Measurements from ENCODE around the gene MBP. TPM values are rescaled to one million over a fixed set of nuclear protein-coding genes. Genes with fewer than 3 reads are reported as not detected.
A peak's percentile ranks its signal among the peaks of the same experiment; 100 is the strongest.

Gene MBP
- total and polyA plus RNA-seq, 5 experiments from 2014 or later, result 89.2 to 148 (median 105) TPM

- Mint-ChIP-seq H3K4me1 (peaks cover 65 to 97% (median 95%) of the 10 kb centered on the region in 4 donors), H3K27ac (peak overlapping the region; percentile 66 to 99 (median 95)), H3K4me3 (no peak overlapping the region), H3K36me3 (peaks cover 7 to 31% (median 7%) of the 10 kb centered on the region in 3 donors), H3K27me3 (no peaks in the 10 kb centered on the region), H3K9me3 (peaks cover 0 to 17% (median 0%) of the 10 kb centered on the region in 9 donors)
- DNase-seq (no peak), ATAC-seq (no peak)
- POLR2A ChIA-PET, result interaction anchor here (0.6 to 3.0 kb wide), 2 partner anchors 11 to 22 kb away, joined by 3 to 28 read pairs; partner anchors contain the start of gene MBP
Measured at GRCh38 chr18:77109648-77110019, 22.9 kb downstream of the MBP start.

DNA sequence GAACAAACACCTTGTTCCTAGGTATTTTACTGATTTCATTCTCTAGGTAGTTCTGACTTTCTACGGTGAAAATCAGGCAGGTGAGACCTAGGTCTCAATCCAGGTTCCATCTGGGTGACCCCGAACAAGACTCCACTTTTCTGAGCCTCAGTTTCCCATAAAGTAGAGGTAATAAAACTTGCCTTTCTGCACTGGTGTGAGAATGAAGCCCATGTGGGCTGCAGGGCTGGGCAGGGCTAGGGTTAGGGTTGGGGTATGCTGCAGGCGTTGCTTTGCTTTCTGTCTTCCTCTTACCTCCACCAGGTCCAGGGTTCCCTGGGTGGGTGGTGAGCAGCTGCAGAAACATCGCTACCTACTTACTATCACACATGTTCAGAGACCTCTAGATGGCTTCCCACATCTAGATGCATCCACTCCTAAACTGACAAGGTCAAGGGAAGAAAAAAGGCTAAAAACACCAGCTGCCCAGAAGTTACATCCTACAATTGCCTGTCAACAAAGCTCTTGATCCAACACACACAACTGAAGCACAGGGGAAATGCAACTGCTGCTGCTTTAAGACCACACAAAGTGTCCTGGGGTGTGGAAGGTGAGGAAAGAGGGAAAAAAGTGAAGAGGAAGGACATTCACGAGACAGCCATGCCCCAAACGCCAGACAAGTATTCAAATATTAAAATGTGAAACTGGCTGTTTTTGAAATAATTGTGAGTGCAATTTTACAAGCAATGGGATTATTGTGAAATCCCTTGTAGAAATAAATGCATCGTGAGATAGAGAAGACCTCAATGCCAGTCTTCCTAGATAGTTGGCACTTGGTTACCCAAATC lies 23.5 kb downstream of the MBP start:
- POLR2A ChIA-PET, result interaction anchor here (0.6 to 3.0 kb wide), 5 partner anchors 11 to 56 kb away, joined by 3 to 28 read pairs (median 4); partner anchors contain the start of gene MBP
- DNase-seq, result no peak

DNA sequence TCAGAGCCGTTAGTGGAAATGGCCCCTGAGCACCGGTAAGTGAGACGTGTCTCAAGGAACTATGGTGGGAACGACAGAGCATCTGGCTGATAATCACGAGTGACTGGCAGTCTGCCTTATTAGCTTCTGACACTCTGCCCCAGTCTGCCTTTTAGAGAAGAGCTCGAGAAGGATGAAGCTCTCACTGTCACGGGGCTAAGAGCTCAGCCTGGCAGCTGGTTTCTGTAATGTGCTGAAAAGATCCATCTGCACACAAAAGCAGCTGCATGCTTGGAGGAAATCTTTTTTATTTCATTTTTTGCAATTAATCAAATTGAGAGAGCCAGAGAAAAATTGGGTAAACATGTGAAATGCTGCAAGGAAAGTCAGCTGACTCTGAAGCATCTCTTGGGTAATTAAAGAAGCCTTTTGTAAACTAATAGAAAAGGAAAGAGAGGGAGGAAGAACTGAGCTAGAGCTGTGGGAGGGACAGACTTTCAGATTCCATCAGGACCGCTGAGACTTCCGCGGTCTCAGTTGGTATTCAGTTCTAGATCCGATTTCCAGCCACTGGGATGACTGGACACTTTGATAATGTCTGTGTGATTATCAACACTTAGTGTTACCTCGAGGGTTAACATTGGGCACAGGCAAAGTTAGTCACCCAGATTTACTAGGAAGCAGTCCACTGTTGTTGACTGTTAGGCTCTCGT lies 24.4 kb downstream of the MBP start:
- Mint-ChIP-seq H3K27ac (peak overlapping the region; percentile 66 to 99 (median 96)), H3K4me3 (peak overlapping the region; percentile 26 to 75 (median 72)), H3K4me1 (peaks cover 62 to 97% (median 94%) of the 10 kb centered on the region in 4 donors), H3K27me3 (no peaks in the 10 kb centered on the region), H3K9me3 (peaks cover 0 to 17% (median 0%) of the 10 kb centered on the region in 9 donors), H3K36me3 (peaks cover 7 to 38% (median 18%) of the 10 kb centered on the region in 3 donors)
- no peak for ATAC-seq
- POLR2A ChIA-PET, result interaction anchor here (0.9 to 3.0 kb wide), 6 partner anchors 11 to 55 kb away, joined by 4 to 28 read pairs (median 6); partner anchors contain the start of gene MBP
- no peak for DNase-seq

More for the DNA sequence above, 23.5 kb downstream of the MBP start:
- Mint-ChIP-seq H3K9me3 (peaks cover 0 to 17% (median 0%) of the 10 kb centered on the region in 9 donors), H3K36me3 (peaks cover 7 to 35% (median 12%) of the 10 kb centered on the region in 3 donors), H3K27me3 (no peaks in the 10 kb centered on the region), H3K4me3 (peak overlapping the region in 7 of 10 donors; percentile 0 to 70 (median 9)), H3K4me1 (peaks cover 63 to 97% (median 95%) of the 10 kb centered on the region in 4 donors), H3K27ac (peak overlapping the region; percentile 66 to 99 (median 95))
- no peak for ATAC-seq

GRCh38 chr18:77107292-77107691 lies 25.3 kb downstream of the MBP start:
- POLR2A ChIA-PET, result interaction anchor here (1.9 to 3.0 kb wide), 4 partner anchors 10 to 53 kb away, joined by 4 to 28 read pairs (median 12); partner anchors contain the start of gene MBP
- peak overlapping the region; percentile 34 to 75 (median 68) for H3K4me3 Mint-ChIP-seq

GRCh38 chr18:77106331-77106730 lies 26.3 kb downstream of the MBP start:
- H3K9me3 Mint-ChIP-seq, result peaks cover 0 to 17% (median 0%) of the 10 kb centered on the region in 9 donors
- no peaks in the 10 kb centered on the region for H3K27me3 Mint-ChIP-seq
- peaks cover 59 to 98% (median 90%) of the 10 kb centered on the region in 4 donors for H3K4me1 Mint-ChIP-seq
- peak; percentile 72 to 80 for ATAC-seq
- peak overlapping the region; percentile 50 to 83 (median 70) for H3K4me3 Mint-ChIP-seq
- DNase-seq, result peak; percentile 59 to 92 (median 88)
- peak overlapping the region; percentile 66 to 99 (median 96) for H3K27ac Mint-ChIP-seq
- POLR2A ChIA-PET, result interaction anchor here (0.9 to 3.0 kb wide), 7 partner anchors 9 to 52 kb away, joined by 3 to 28 read pairs (median 8); partner anchors contain the start of gene MBP
- H3K36me3 Mint-ChIP-seq, result peaks cover 7 to 33% (median 19%) of the 10 kb centered on the region in 3 donors

More at GRCh38 chr18:77107292-77107691, 25.3 kb downstream of the MBP start:
- Mint-ChIP-seq H3K27me3 (no peaks in the 10 kb centered on the region), H3K36me3 (peaks cover 7 to 30% (median 19%) of the 10 kb centered on the region in 3 donors), H3K27ac (peak overlapping the region; percentile 66 to 99 (median 96)), H3K9me3 (peaks cover 0 to 17% (median 0%) of the 10 kb centered on the region in 9 donors), H3K4me1 (peaks cover 55 to 97% (median 90%) of the 10 kb centered on the region in 4 donors)
- no peak for DNase-seq
- no peak for ATAC-seq

DNA sequence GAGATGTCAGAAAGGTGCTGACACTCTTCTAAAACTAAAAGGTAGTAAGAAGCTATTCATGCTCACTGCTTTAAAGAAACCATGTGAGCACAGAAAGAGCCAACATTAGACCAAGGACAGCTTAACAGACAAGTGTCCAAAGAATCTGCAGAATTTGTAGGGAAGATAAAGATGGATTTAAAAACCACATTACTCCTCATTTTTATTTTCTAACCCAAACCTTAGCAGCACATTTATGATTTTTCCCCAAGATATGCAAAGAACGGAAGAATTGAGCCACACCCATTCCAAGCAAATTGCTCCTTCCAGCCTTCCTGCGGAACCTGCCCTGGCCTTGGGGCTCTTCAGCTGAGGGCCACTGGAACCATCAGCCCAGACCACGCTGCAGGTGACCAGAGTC lies 26.9 kb downstream of the MBP start:
- peaks cover 7 to 28% (median 19%) of the 10 kb centered on the region in 3 donors for H3K36me3 Mint-ChIP-seq

DNA sequence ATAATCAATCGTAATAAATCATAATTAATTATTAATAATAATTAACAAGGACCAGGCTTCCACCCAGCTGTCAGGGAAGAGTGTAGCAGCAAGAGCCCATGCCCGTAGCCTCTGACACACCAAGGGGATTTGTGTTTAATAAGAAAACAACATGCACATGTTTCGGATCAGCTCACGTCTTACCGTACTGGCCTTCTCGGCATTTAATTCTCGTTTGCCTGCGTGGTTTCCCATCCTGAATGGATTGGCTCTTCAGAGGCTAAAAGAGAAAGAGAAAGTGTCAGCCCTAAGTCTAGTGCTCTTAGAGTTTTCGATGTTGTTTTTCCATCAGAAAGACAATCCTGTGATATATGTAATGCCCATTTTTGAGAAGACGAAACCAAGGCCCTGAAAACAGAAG lies 27.6 kb downstream of the MBP start:
- Mint-ChIP-seq H3K9me3 (peaks cover 0 to 17% (median 0%) of the 10 kb centered on the region in 9 donors), H3K4me3 (peak overlapping the region; percentile 50 to 83 (median 70)), H3K27ac (peak overlapping the region; percentile 66 to 99 (median 96)), H3K36me3 (peaks cover 7 to 23% (median 19%) of the 10 kb centered on the region in 3 donors), H3K4me1 (peaks cover 53 to 99% (median 92%) of the 10 kb centered on the region in 4 donors), H3K27me3 (no peaks in the 10 kb centered on the region)
- DNase-seq, result no peak
- POLR2A ChIA-PET, result interaction anchor here (0.6 to 2.0 kb wide), 7 partner anchors 19 to 42 kb away, joined by 5 to 8 read pairs (median 6); partner anchors contain the start of gene MBP
- ATAC-seq, result no peak

More for the DNA sequence above, 26.9 kb downstream of the MBP start:
- POLR2A ChIA-PET, result interaction anchor here (0.9 to 2.0 kb wide), 6 partner anchors 10 to 43 kb away, joined by 3 to 8 read pairs (median 6); partner anchors contain the start of gene MBP
- H3K4me1 Mint-ChIP-seq, result peaks cover 55 to 98% (median 91%) of the 10 kb centered on the region in 4 donors
- peaks cover 0 to 17% (median 0%) of the 10 kb centered on the region in 9 donors for H3K9me3 Mint-ChIP-seq
- no peak for DNase-seq
- no peak for ATAC-seq
- H3K4me3 Mint-ChIP-seq, result peak overlapping the region; percentile 50 to 83 (median 70)
- H3K27ac Mint-ChIP-seq, result peak overlapping the region; percentile 66 to 99 (median 96)
- no peaks in the 10 kb centered on the region for H3K27me3 Mint-ChIP-seq

DNA sequence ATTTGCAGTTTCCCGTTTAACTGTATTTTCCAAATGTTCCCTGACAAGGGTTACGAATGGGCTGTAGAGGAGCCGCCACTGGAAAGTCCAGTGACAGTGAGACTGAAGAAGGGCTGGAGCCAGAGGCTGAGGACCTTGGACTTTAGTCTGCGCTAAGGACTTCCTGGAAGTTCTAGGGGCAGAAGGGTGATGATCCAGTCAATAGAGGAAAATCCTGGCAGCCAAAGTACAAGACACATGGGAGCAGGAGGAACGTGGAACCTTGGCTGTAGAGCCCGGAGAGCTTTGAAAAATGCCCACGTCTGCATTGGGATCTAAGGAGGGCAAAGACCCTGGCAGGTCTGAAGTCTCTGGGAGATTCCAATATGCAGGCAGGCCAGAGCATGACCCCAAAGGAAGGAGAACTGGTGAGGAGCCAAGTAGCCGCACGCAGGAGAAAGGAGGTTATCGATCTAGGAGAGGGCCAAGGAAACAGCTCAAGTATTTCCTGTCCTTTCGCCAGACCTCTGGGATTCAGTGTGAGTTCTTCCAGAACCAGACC lies 28.5 kb downstream of the MBP start:
- Mint-ChIP-seq H3K4me3 (peak overlapping the region in 5 of 10 donors; percentile 41 to 57 (median 52)), H3K36me3 (peaks cover 7 to 26% (median 23%) of the 10 kb centered on the region in 3 donors), H3K27me3 (no peaks in the 10 kb centered on the region), H3K27ac (peak overlapping the region; percentile 76 to 99 (median 96)), H3K4me1 (peaks cover 56 to 99% (median 94%) of the 10 kb centered on the region in 4 donors), H3K9me3 (peaks cover 0 to 17% (median 0%) of the 10 kb centered on the region in 9 donors)
- no peak for DNase-seq
- ATAC-seq, result no peak
- POLR2A ChIA-PET, result interaction anchor here (0.9 to 2.0 kb wide), 4 partner anchors 27 to 43 kb away, joined by 3 to 6 read pairs (median 6); no protein-coding TSS in a partner anchor

DNA sequence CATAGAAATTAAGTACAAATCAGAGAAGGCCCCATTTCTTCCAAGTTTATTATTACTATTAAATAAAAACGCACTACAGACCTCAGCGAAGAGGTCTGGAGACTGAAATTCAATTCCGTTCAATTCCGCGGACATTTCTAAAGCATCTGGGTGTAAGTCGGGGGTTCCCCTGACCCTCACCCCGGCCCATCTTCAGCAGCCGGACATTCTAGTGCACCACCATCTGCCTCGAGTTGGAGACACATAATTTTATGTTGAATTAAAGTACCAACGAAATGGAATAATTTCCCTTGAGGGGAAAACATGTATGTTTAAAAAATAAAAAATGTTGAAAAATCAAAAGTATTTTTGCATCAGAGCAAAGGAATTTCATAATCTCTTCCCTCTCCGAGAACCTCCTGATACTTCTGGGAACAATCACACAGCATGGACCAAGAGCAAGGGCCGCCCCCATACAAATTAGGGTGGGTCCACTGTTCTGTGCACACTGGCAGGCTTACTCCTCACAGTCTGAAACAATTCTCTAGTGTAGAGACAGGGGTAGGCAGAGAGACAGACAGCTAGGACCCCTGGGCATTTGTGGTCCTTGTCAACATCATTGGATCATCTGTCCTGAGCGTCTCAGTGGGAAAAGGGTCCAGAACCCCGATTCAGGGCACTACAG lies 29.3 kb downstream of the MBP start:
- ATAC-seq, result no peak
- Mint-ChIP-seq H3K4me1 (peaks cover 58 to 99% (median 94%) of the 10 kb centered on the region in 4 donors), H3K27me3 (no peaks in the 10 kb centered on the region), H3K27ac (peak overlapping the region; percentile 81 to 99 (median 96)), H3K4me3 (peak overlapping the region in 7 of 10 donors; percentile 24 to 66 (median 43)), H3K36me3 (peaks cover 7 to 26% (median 23%) of the 10 kb centered on the region in 3 donors), H3K9me3 (peaks cover 0 to 17% (median 0%) of the 10 kb centered on the region in 9 donors)
- POLR2A ChIA-PET, result interaction anchor here (0.9 to 3.3 kb wide), 6 partner anchors 28 to 108 kb away, joined by 3 to 38 read pairs (median 5); partner anchors contain the start of gene MBP
- DNase-seq, result no peak

DNA sequence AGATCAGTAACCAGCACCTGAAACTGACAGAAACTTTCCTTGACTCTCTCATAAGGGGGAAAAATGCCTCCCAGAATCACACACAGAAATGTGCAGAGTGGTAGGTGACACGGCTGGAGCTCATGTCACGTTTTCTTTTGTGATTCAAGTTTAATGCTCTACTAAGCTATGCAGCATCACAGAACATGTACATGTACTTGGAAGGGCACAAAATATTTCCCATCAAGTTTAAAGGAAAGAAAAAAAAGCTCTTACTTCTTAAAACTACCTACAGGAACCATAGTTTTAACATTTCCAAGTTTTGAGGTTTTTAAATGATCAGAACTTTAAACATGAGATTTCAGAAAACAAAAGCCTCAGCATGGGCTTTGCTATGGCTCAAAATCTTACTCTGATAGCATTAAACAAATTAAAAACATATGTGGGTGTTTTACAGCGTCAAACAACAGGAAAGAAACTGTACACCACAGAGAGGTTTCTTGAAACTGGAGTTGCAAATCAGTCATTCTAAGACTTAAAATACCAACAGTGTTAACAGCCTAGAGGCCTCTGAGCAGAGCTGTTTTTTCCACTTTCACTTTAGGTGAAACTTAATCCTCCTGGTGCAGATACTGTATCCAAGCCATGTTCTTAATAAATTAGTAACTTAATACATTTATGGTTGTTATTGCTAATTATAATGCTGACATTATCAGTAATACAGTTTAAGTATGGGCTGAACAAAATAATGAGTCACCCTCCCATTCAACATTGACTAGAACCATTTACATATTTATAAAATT lies 30.1 kb downstream of the MBP start:
- ATAC-seq (peak; percentile 58 to 63), DNase-seq (peak in 4 of 10 donors; percentile 45 to 79 (median 72))
- peak overlapping the region; percentile 96 to 99 (median 98) for H3K27ac Mint-ChIP-seq
- H3K4me1 Mint-ChIP-seq, result peaks cover 53 to 99% (median 94%) of the 10 kb centered on the region in 4 donors
- H3K9me3 Mint-ChIP-seq, result peaks cover 0 to 17% (median 0%) of the 10 kb centered on the region in 9 donors
- H3K27me3 Mint-ChIP-seq, result no peaks in the 10 kb centered on the region
- peak overlapping the region; percentile 63 to 89 (median 82) for H3K4me3 Mint-ChIP-seq
- POLR2A ChIA-PET, result interaction anchor here (1.0 to 3.3 kb wide), 7 partner anchors 12 to 109 kb away, joined by 3 to 38 read pairs (median 7); partner anchors contain the start of gene MBP
- peaks cover 7 to 28% (median 24%) of the 10 kb centered on the region in 3 donors for H3K36me3 Mint-ChIP-seq
